Endothelial cell of umbilical vein (primary cell): ENCODE measurements around the gene FGF23. TPM values are rescaled to one million over a fixed set of nuclear protein-coding genes. Genes with fewer than 3 reads are reported as not detected.

Source experiments
- BruUV-seq: library from RNA; stranded (reverse); fragments of 400-500 nt; replicated peaks from 2 replicates; lab custom pipeline; 2021; lab: Mats Ljungman, UMichigan
- CTCF ChIA-PET: fragments of 300-600, 350-600 bp; sonication (Branson Sonifier 250); formaldehyde crosslinking; loops from one replicate; lab custom pipeline; 2021; ENCODE audit warnings: antibody characterized with exemption, inconsistent platforms; lab: Charles Lee
- POLR2A ChIA-PET: fragments of 300-600, 350-600 bp; sonication (Branson Sonifier 250); formaldehyde crosslinking; loops from one replicate; lab custom pipeline; 2021; ENCODE audit warnings: antibody characterized with exemption, inconsistent platforms; lab: Charles Lee
- DNase-seq: peaks from one replicate; pipeline ENCODE4 v3.0.0-alpha.2; 2011; ENCODE audit warnings: low read depth, low spot score
- FAIRE-seq: peaks from 2 replicates; lab custom pipeline; 2011; peaks lifted over from hg19 to GRCh38; lab: Jason Lieb, UNC
- H2AFZ ChIP-seq: 2 replicates; pipeline ENCODE4 v1.6.0; 2012; ENCODE audit warnings: low read depth, low read length, control low read depth, inconsistent platforms
- H3K27ac ChIP-seq: 2 replicates; pipeline ENCODE4 v1.5.1; 2011; ENCODE audit warnings: low read depth, mild to moderate bottlenecking, control low read depth, low read length, moderate library complexity; ENCODE audit not compliant: insufficient read depth
- H3K27me3 ChIP-seq, 2 experiments: 2 replicates each; pipeline versions ENCODE4 v1.6.0 to v1.6.1; 2011; ENCODE audit warnings: low read length in 2 of 2, mixed read lengths in 1 of 2; ENCODE audit not compliant: control insufficient read depth in 2 of 2, insufficient read depth in 2 of 2
- H3K36me3 ChIP-seq, 2 experiments: 2 replicates in 1 of 2; 3 replicates in 1 of 2; pipeline ENCODE4 v1.5.1; 2011; ENCODE audit warnings: low read length in 2 of 2, mild to moderate bottlenecking in 1 of 2, moderate library complexity in 1 of 2; ENCODE audit not compliant: control insufficient read depth in 2 of 2, insufficient read depth in 2 of 2; ENCODE audit errors: extremely low read depth in 1 of 2
- H3K4me1 ChIP-seq: 3 replicates; pipeline ENCODE4 v1.5.1; 2011; ENCODE audit warnings: mild to moderate bottlenecking, low read length; ENCODE audit not compliant: control insufficient read depth, insufficient read depth; ENCODE audit errors: extremely low read depth
- H3K4me2 ChIP-seq: 2 replicates; pipeline ENCODE4 v1.6.1; 2011; ENCODE audit warnings: low read length, control low read depth, mixed read lengths; ENCODE audit not compliant: insufficient read depth
- H3K4me3 ChIP-seq, 3 experiments: fragments of 200-600 bp in 1 of 3; sonication (generic), shearing (Covaris generic) in 1 of 3; replicated peaks in 1 of 3; 2 replicates each; pipeline ENCODE4 v1.5.1; 2011 to 2016; ENCODE audit warnings: control low read depth in 3 of 3, low read length in 3 of 3, mild to moderate bottlenecking in 2 of 3, inconsistent platforms in 1 of 3, low read depth in 1 of 3, moderate library complexity in 1 of 3; ENCODE audit not compliant: insufficient read depth in 1 of 3
- H3K79me2 ChIP-seq: 2 replicates; pipeline ENCODE4 v1.6.0; 2012; ENCODE audit warnings: low read length, inconsistent platforms; ENCODE audit not compliant: control insufficient read depth, insufficient read depth
- H3K9ac ChIP-seq: replicated peaks from 2 replicates; pipeline ENCODE3; 2011; ENCODE audit warnings: low read length, control low read depth; ENCODE audit not compliant: insufficient read depth; ENCODE audit errors: extremely low read depth
- H3K9me1 ChIP-seq: replicated peaks from 3 replicates; pipeline ENCODE4 v1.6.0; 2011; ENCODE audit warnings: mild to moderate bottlenecking, low read length; ENCODE audit not compliant: control insufficient read depth, insufficient read depth; ENCODE audit errors: extremely low read depth
- H3K9me3 ChIP-seq: replicated peaks from 2 replicates; pipeline ENCODE4 v1.5.1; 2012; ENCODE audit warnings: low read length, inconsistent platforms; ENCODE audit not compliant: control insufficient read depth, insufficient read depth
- H4K20me1 ChIP-seq: replicated peaks from 2 replicates; pipeline ENCODE3; 2011; ENCODE audit warnings: mild to moderate bottlenecking, low read length; ENCODE audit not compliant: control insufficient read depth, insufficient read depth; ENCODE audit errors: extremely low read depth
- CTCF ChIP-seq, 2 donors: IDR thresholded peaks; 1 replicate in 1 of 2; 2 replicates in 1 of 2; pipeline ENCODE4 v1.5.1; 2011; ENCODE audit warnings: low read length in 2 of 2, mild to moderate bottlenecking in 2 of 2, moderate library complexity in 2 of 2, control low read depth in 1 of 2, inconsistent platforms in 1 of 2, low read depth in 1 of 2; ENCODE audit not compliant: insufficient read depth in 1 of 2; ENCODE audit errors: extremely low read depth in 1 of 2
- EZH2 ChIP-seq: IDR thresholded peaks from 2 replicates; pipeline ENCODE4 v1.6.1; 2012; ENCODE audit warnings: borderline replicate concordance, low read depth, mild to moderate bottlenecking, moderate library complexity, low read length, inconsistent platforms; ENCODE audit not compliant: severe bottlenecking
- FOS ChIP-seq: IDR thresholded peaks from 2 replicates; pipeline ENCODE4 v1.6.1; 2011; ENCODE audit warnings: mild to moderate bottlenecking, low read length, moderate library complexity, borderline replicate concordance; ENCODE audit not compliant: insufficient read depth
- GATA2 ChIP-seq: IDR thresholded peaks from 2 replicates; pipeline ENCODE4 v1.7.0; 2011; ENCODE audit warnings: low read depth, mild to moderate bottlenecking, moderate library complexity, mixed read lengths, low read length; ENCODE audit not compliant: insufficient read length, insufficient read depth
- JUN ChIP-seq: IDR thresholded peaks from 2 replicates; pipeline ENCODE4 v1.6.1; 2011; ENCODE audit warnings: borderline replicate concordance, low read depth; ENCODE audit not compliant: insufficient read length, insufficient read depth
- MAX ChIP-seq: IDR thresholded peaks from 2 replicates; pipeline ENCODE4 v1.6.1; 2011; ENCODE audit not compliant: insufficient read depth, insufficient read length
- MYC ChIP-seq: IDR thresholded peaks from one replicate; pipeline ENCODE4 v1.6.1; 2011; ENCODE audit warnings: mild to moderate bottlenecking, low read depth, low read length
- POLR2A ChIP-seq: IDR thresholded peaks from 2 replicates; pipeline ENCODE4 v1.6.1; 2012; ENCODE audit warnings: low read depth, mild to moderate bottlenecking, control low read depth, low read length
- POLR2AphosphoS5 ChIP-seq: IDR thresholded peaks from 2 replicates; pipeline ENCODE4 v1.6.1; 2012; ENCODE audit warnings: low read depth, mild to moderate bottlenecking, control low read depth, low read length, moderate library complexity; ENCODE audit not compliant: insufficient read depth
- dilution Hi-C: fragments of 300-500 bp; cut with MboI; formaldehyde crosslinking; loops from one replicate; pipeline ENCODE4 v1.15.0; 2019; ENCODE audit warnings: low sequenced_read_pairs; ENCODE audit not compliant: extremely low pct_ligation_motif_present
- intact Hi-C: fragments of 100-400 bp; cut with micrococcal nuclease; formaldehyde crosslinking; loops from one replicate; pipeline ENCODE4 v1.10.0; 2022
- polyA plus RNA-seq, 4 experiments: library from polyadenylated mRNA; depleted of rRNA in 3 of 4; stranded (reverse) in 3 of 4; unstranded in 1 of 4; fragments of >200 nt; gene quantifications; 2 replicates each; pipeline versions ENCODE4 v1.2.1 to v1.2.3, GENCODE V29; 2011 to 2012; ENCODE audit warnings: missing spikeins in 1 of 4
- total RNA-seq: library from RNA; stranded (reverse); gene quantifications from 2 replicates; pipeline ENCODE4 v1.2.3, GENCODE V29; 2021

Gene FGF23
- total and polyA plus RNA-seq, 2 donors (not counting 3 experiments of a cell fraction or from before 2014, with no cell fraction given): not detected

DNA sequence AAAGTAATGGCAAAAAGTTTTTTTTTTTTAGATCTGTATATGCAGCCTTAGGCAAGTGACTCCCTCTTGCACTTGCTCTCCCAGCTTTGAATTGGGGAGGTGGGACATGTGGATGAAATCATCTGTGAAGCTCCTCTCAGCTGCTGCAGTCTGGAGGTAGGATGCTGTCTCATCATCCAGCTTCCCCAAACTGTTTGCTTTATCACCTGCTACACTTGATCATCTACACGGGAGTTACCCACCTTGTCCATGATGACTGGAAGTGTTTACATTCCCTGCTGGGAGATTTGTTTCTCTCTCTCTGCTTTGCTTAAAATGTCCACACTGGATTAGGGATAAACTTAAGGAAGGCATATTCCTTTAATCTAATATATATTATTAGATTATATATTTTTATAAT is 8.5 kb upstream of the FGF23 start:
- no peak overlapping the region for H3K9ac ChIP-seq
- no peak for TF ChIP-seq MAX
- TF ChIP-seq POLR2A: no peak
- no peak for TF ChIP-seq EZH2
- TF ChIP-seq POLR2AphosphoS5: no peak
- no peak for TF ChIP-seq CTCF (IDR thresholded peaks at IDR 0.05; ENCODE audit: extremely low read depth in 1 of 2, insufficient read depth in 1 of 2, low read depth in 1 of 2, low read length in 2 of 2)
- no peak for TF ChIP-seq JUN
- no peak for TF ChIP-seq GATA2
- TF ChIP-seq FOS: no peak
- no peak for TF ChIP-seq MYC
- no peak overlapping the region for H2AFZ ChIP-seq
- no peaks in the 10 kb centered on the region for H3K36me3 ChIP-seq
- H3K4me2 ChIP-seq: no peak overlapping the region
- H3K9me3 ChIP-seq: no peaks in the 10 kb centered on the region
- BruUV-seq: no TSS peak
- dilution Hi-C loops: no loop called here
- no peak overlapping the region for H3K4me3 ChIP-seq
- CTCF ChIA-PET: no interaction called here
- no peak overlapping the region for H3K27ac ChIP-seq
- FAIRE-seq: no peak
- H3K4me1 ChIP-seq: no peaks in the 10 kb centered on the region
- no peaks in the 10 kb centered on the region for H4K20me1 ChIP-seq
- H3K27me3 ChIP-seq: peaks cover 0 to 1% of the 10 kb centered on the region in 2 experiments
- no peaks in the 10 kb centered on the region for H3K9me1 ChIP-seq
- POLR2A ChIA-PET: no interaction called here
- DNase-seq: no peak
- no peaks in the 10 kb centered on the region for H3K79me2 ChIP-seq
- intact Hi-C loops: no loop called here
